Measurements from ENCODE around the gene RIMS1.

GRCh38 chr6:72218125-72218524, 331.8 kb downstream of the RIMS1 start:
- TF ChIP-seq CTCF (IDR thresholded peaks at IDR 0.05) (peak; percentile 69), ZFX (IDR thresholded peaks at IDR 0.05; ENCODE audit: borderline replicate concordance) (no peak)
